IMR-90 (cell line): ENCODE results near the gene DACH1. TPM values are rescaled to one million over a fixed set of nuclear protein-coding genes. Genes with fewer than 3 reads are reported as not detected.

Experiments
- ATAC-seq: fragments of 200-7000 bp; cut with Tn5 transposase; 2 replicates; pipeline ENCODE4 v1.9.1; 2020; ENCODE audit warnings: low read depth, mild to moderate bottlenecking, moderate library complexity
- BruUV-seq: library from RNA; stranded (reverse); fragments of 400-500 nt; replicated peaks from 2 replicates; lab custom pipeline; 2021; lab: Mats Ljungman, UMichigan
- CTCF ChIA-PET: fragments of 300-600 bp; formaldehyde crosslinking; extraction: SDS; loops from one replicate; lab custom pipeline; 2021; ENCODE audit warnings: antibody characterized with exemption; lab: Yijun Ruan, JAX
- POLR2A ChIA-PET: fragments of 300-600 bp; sonication (Branson Sonifier 250); formaldehyde crosslinking; loops from one replicate; lab custom pipeline; 2022; ENCODE audit warnings: antibody characterized with exemption; ENCODE audit not compliant: unreplicated experiment; lab: Charles Lee
- DNase-seq: peaks from one replicate; pipeline ENCODE4 v3.0.0; 2013
- H2AFZ ChIP-seq: replicated peaks from 2 replicates; pipeline ENCODE3; 2013; ENCODE audit warnings: low read length, mild to moderate bottlenecking; ENCODE audit not compliant: poor library complexity
- H2AK5ac ChIP-seq: 2 replicates; pipeline ENCODE4 v1.6.1; 2013; ENCODE audit warnings: low read depth, low read length, inconsistent platforms
- H2AK9ac ChIP-seq: replicated peaks from 2 replicates; pipeline ENCODE3; 2013; ENCODE audit warnings: mild to moderate bottlenecking, low read depth, low read length, moderate library complexity; ENCODE audit not compliant: poor library complexity
- H2BK120ac ChIP-seq: 2 replicates; pipeline ENCODE4 v1.6.1; 2013; ENCODE audit warnings: low read depth, low read length, inconsistent platforms
- H2BK15ac ChIP-seq: 3 replicates; pipeline ENCODE4 v1.6.1; 2013; ENCODE audit warnings: low read depth, low read length, inconsistent platforms
- H2BK20ac ChIP-seq: 2 replicates; pipeline ENCODE4 v1.6.1; 2013; ENCODE audit warnings: low read depth, mild to moderate bottlenecking, inconsistent platforms, low read length, moderate library complexity
- H2BK5ac ChIP-seq: 2 replicates; pipeline ENCODE4 v1.6.1; 2013; ENCODE audit warnings: mild to moderate bottlenecking, low read depth, low read length, inconsistent platforms; ENCODE audit not compliant: poor library complexity, severe bottlenecking
- H3K14ac ChIP-seq: replicated peaks from 2 replicates; pipeline ENCODE4 v1.6.1; 2013; ENCODE audit warnings: low read depth, low read length, inconsistent platforms
- H3K18ac ChIP-seq: 2 replicates; pipeline ENCODE4 v1.6.1; 2013; ENCODE audit warnings: low read depth, low read length, control low read depth
- H3K23ac ChIP-seq: 2 replicates; pipeline ENCODE4 v1.6.1; 2013; ENCODE audit warnings: low read depth, low read length, inconsistent platforms
- H3K27ac ChIP-seq: 2 replicates; pipeline ENCODE4 v1.5.1; 2013; ENCODE audit warnings: mild to moderate bottlenecking, control low read depth, low read length; ENCODE audit not compliant: insufficient read depth
- H3K27me3 ChIP-seq: 2 replicates; pipeline ENCODE4 v1.6.1; 2013; ENCODE audit warnings: low read length; ENCODE audit not compliant: control insufficient read depth, insufficient read depth
- H3K36me3 ChIP-seq: 2 replicates; pipeline ENCODE4 v1.6.1; 2013; ENCODE audit warnings: low read length, mixed read lengths; ENCODE audit not compliant: control insufficient read depth, insufficient read depth
- H3K4ac ChIP-seq: 2 replicates; pipeline ENCODE4 v1.6.1; 2013; ENCODE audit warnings: low read depth, low read length, inconsistent platforms
- H3K4me1 ChIP-seq: 2 replicates; pipeline ENCODE4 v1.6.1; 2013; ENCODE audit warnings: low read length, mixed read lengths; ENCODE audit not compliant: control insufficient read depth, insufficient read depth
- H3K4me2 ChIP-seq: 2 replicates; pipeline ENCODE4 v1.6.1; 2013; ENCODE audit warnings: low read depth, mild to moderate bottlenecking, control low read depth, low read length, moderate library complexity
- H3K4me3 ChIP-seq: 2 replicates; pipeline ENCODE4 v1.5.1; 2013; ENCODE audit warnings: low read depth, mild to moderate bottlenecking, control low read depth, low read length, moderate library complexity; ENCODE audit not compliant: insufficient read depth
- H3K56ac ChIP-seq: 2 replicates; pipeline ENCODE4 v1.6.1; 2013; ENCODE audit warnings: low read length, inconsistent platforms; ENCODE audit not compliant: insufficient read depth; ENCODE audit errors: extremely low read depth
- H3K79me1 ChIP-seq, 2 experiments: 2 replicates each; pipeline ENCODE4 v1.6.1; 2013; ENCODE audit warnings: low read length in 2 of 2, inconsistent platforms in 1 of 2, low read depth in 1 of 2
- H3K9ac ChIP-seq: 2 replicates; pipeline ENCODE4 v1.6.1; 2013; ENCODE audit warnings: low read depth, low read length, control low read depth
- H3K9me1 ChIP-seq: 2 replicates; pipeline ENCODE4 v1.6.1; 2013; ENCODE audit warnings: low read length, inconsistent platforms; ENCODE audit not compliant: insufficient read depth
- H3K9me3 ChIP-seq: 2 replicates; pipeline ENCODE4 v1.6.1; 2013; ENCODE audit warnings: low read length; ENCODE audit not compliant: control insufficient read depth, insufficient read depth
- H4K20me1 ChIP-seq: 2 replicates; pipeline ENCODE4 v1.6.1; 2013; ENCODE audit warnings: low read length, inconsistent platforms; ENCODE audit not compliant: insufficient read depth
- H4K5ac ChIP-seq: 2 replicates; pipeline ENCODE4 v1.6.1; 2013; ENCODE audit warnings: mild to moderate bottlenecking, low read depth, low read length, control low read depth
- H4K8ac ChIP-seq, 2 experiments: 2 replicates each; pipeline ENCODE4 v1.6.1; 2013; ENCODE audit warnings: low read depth in 2 of 2, low read length in 2 of 2, control low read depth in 1 of 2, inconsistent platforms in 1 of 2
- H4K91ac ChIP-seq: 2 replicates; pipeline ENCODE4 v1.6.1; 2013; ENCODE audit warnings: low read depth, low read length, inconsistent platforms; ENCODE audit not compliant: insufficient read depth
- BHLHE40 ChIP-seq: fragments of 150-350 bp; IDR thresholded peaks from 2 replicates; pipeline ENCODE4 v1.6.1; 2016; ENCODE audit warnings: mild to moderate bottlenecking, low read depth, low read length
- CTCF ChIP-seq: conservative IDR thresholded peaks from 2 replicates; pipeline ENCODE4 v1.5.1; 2012; ENCODE audit warnings: mild to moderate bottlenecking, low read depth, low read length, improper control_type of control experiment
- ELK1 ChIP-seq: fragments of 150-350 bp; IDR thresholded peaks from 2 replicates; pipeline ENCODE4 v1.6.1; 2016; ENCODE audit warnings: low read depth, mild to moderate bottlenecking, low read length, moderate library complexity, borderline replicate concordance
- FOS ChIP-seq: fragments of 150-350 bp; IDR thresholded peaks from 2 replicates; pipeline ENCODE4 v1.6.1; 2016; ENCODE audit warnings: low read depth, low read length
- MAFK ChIP-seq: IDR thresholded peaks from 2 replicates; pipeline ENCODE4 v1.6.1; 2012; ENCODE audit warnings: low read depth, low read length, improper control_type of control experiment
- MXI1 ChIP-seq: IDR thresholded peaks from 2 replicates; pipeline ENCODE4 v1.6.1; 2012; ENCODE audit warnings: low read depth, mild to moderate bottlenecking, low read length, moderate library complexity, borderline replicate concordance
- RCOR1 ChIP-seq: IDR thresholded peaks from 2 replicates; pipeline ENCODE4 v1.6.1; 2012; ENCODE audit warnings: mild to moderate bottlenecking, low read length, improper control_type of control experiment; ENCODE audit not compliant: insufficient replicate concordance
- WGBS, 2 experiments: methylation state at CpG; one replicate each; pipeline versions ENCODE4 v1.1.5 to v1.1.7; 2013; ENCODE audit warnings: missing lambda C conversion rate in 2 of 2; ENCODE audit not compliant: insufficient read length in 1 of 2; ENCODE audit errors: extremely low coverage in 2 of 2; 5-methylcytosine and 5-hydroxymethylcytosine counted together
- dilution Hi-C: fragments of 300-500 bp; cut with HindIII; formaldehyde crosslinking; loops from one replicate; pipeline ENCODE4 v1.14.3; 2018; ENCODE audit warnings: low sequenced_read_pairs; ENCODE audit not compliant: unreplicated experiment
- in situ Hi-C: fragments of 300-500 bp; cut with MboI; formaldehyde crosslinking; loops from 3 replicates; pipeline ENCODE4 v1.14.3; 2019; ENCODE audit warnings: low sequenced_read_pairs, inconsistent platforms, mixed read lengths
- intact Hi-C: fragments of 100-400 bp; cut with micrococcal nuclease; formaldehyde crosslinking; loops from 2 replicates; pipeline ENCODE4 v1.10.0; 2022
- polyA plus RNA-seq, 3 experiments: library from polyadenylated mRNA; depleted of rRNA; stranded (reverse); fragments of >200 nt; gene quantifications; 2 replicates each; pipeline ENCODE4 v1.2.3, GENCODE V29; 2012; ENCODE audit warnings: low replicate concordance in 1 of 3
- total RNA-seq: library from RNA; depleted of rRNA; stranded (reverse); fragments of >200 nt; gene quantifications from 2 replicates; pipeline ENCODE4 v1.2.3, GENCODE V29; 2012

Gene DACH1
- total and polyA plus RNA-seq, 2 of the 4 experiments (the other 2 are of a cell fraction) = not detected

- Histone ChIP-seq H3K36me3 (no peaks in the 10 kb centered on the region), H3K14ac (no peak overlapping the region), H2AK9ac (no peak overlapping the region), H3K4me2 (no peak overlapping the region), H2AFZ (no peak overlapping the region), H3K27me3 (peaks cover 2% of the 10 kb centered on the region; the same call in 1 of the 2 replicates), H3K9me1 (no peaks in the 10 kb centered on the region), H3K4ac (no peak overlapping the region), H4K5ac (no peak overlapping the region), H4K20me1 (no peaks in the 10 kb centered on the region), H2AK5ac (no peak overlapping the region), H2BK120ac (no peak overlapping the region), H3K56ac (no peak overlapping the region), H2BK20ac (no peak overlapping the region), H2BK15ac (no peak overlapping the region), H4K8ac (no peak overlapping the region), H3K4me1 (no peaks in the 10 kb centered on the region), H3K18ac (no peak overlapping the region), H2BK5ac (no peak overlapping the region), H3K4me3 (no peak overlapping the region), H3K23ac (no peak overlapping the region), H3K27ac (no peak overlapping the region), H3K79me1 (no peaks in the 10 kb centered on the region), H4K91ac (no peak overlapping the region), H3K9me3 (no peaks in the 10 kb centered on the region), H3K9ac (no peak overlapping the region)
- dilution Hi-C loops = no loop called here
- no peak for ATAC-seq
- in situ Hi-C loops = loop anchor here (10.0 kb wide), 1 partner anchor 549 kb away; no protein-coding TSS in a partner anchor
- ChIA-PET POLR2A (no interaction called here), CTCF (no interaction called here)
- no peak for DNase-seq
- intact Hi-C loops = no loop called here
- BruUV-seq = no TSS peak
- WGBS, 2 experiments = no CpG with 5 or more reads among the region's 5 CpGs
- TF ChIP-seq MAFK (no peak), FOS (no peak), RCOR1 (no peak), ELK1 (no peak), CTCF (no peak), BHLHE40 (no peak), MXI1 (no peak)
Observed at GRCh38 chr13:71873418-71874247, 6.6 kb upstream of the DACH1 start.
